ENCODE measurements around the gene FHL2. TPM values are rescaled to one million over a fixed set of nuclear protein-coding genes. Genes with fewer than 3 reads are reported as not detected.
"Not testable (repeated sequence)": the region's sequence is repeated elsewhere in the genome, so short reads cannot be mapped to it uniquely, and the experiment has no call there.

The FHL2 gene
- total and polyA plus RNA-seq, 9 of the 15 experiments (the other 6 are each of a cell fraction or from before 2014, with no cell fraction given) = 7.5 to 33.1 (median 23.9) TPM

- intact Hi-C loops (cut with micrococcal nuclease) = no loop called here
- Histone ChIP-seq H2AFZ (ENCODE audit: low read depth, low read length) (no peak overlapping the region), H3K79me2 (ENCODE audit: control insufficient read depth, insufficient read depth, low read length) (peaks cover 75% of the 10 kb centered on the region), H3K9me1 (ENCODE audit: control insufficient read depth, insufficient read depth, low read length) (peaks cover 3% of the 10 kb centered on the region), H3K9ac (ENCODE audit: insufficient read depth in 1 of 2, low read depth in 2 of 2, low read length in 2 of 2) (no peak overlapping the region), H3K4me1 (replicated peaks in 1 of 2; ENCODE audit: control insufficient read depth in 2 of 2, insufficient read depth in 2 of 2, low read length in 2 of 2) (peaks cover 17 to 34% of the 10 kb centered on the region in 2 experiments), H3K9me3 (replicated peaks; ENCODE audit: control insufficient read depth, insufficient read depth, low read depth, low read length) (no peaks in the 10 kb centered on the region), H3K36me3 (ENCODE audit: control insufficient read depth, insufficient read depth, low read length) (peaks cover 23% of the 10 kb centered on the region; the same call in 2 of the 3 replicates), H3K4me3 (no peak overlapping the region), H4K20me1 (replicated peaks; ENCODE audit: control insufficient read depth, insufficient read depth, low read length) (0 out of 2 replicates have a peak, but pooled peaks cover 7% of the 10 kb centered on the region), H3K27ac (ENCODE audit: extremely low read depth, low read depth, low read length) (no peak overlapping the region), H3K27me3 (ENCODE audit: control insufficient read depth in 2 of 2, insufficient read depth in 2 of 2, low read length in 2 of 2) (no peaks in the 10 kb centered on the region), H3K4me2 (ENCODE audit: insufficient read depth, low read length) (no peak overlapping the region)
- 64% methylated on average over 2 of the region's 2 CpGs for WGBS (ENCODE audit: insufficient coverage, low coverage, missing lambda C conversion rate)
- no peak for DNase-seq (ENCODE audit: extremely low read depth in 1 of 4, low spot score in 3 of 4)
- CTCF ChIA-PET (ENCODE audit: low intra/inter-chr PET ratio) = no interaction called here
- peak; percentile 51 for TF ChIP-seq ZNF316 (IDR thresholded peaks at IDR 0.05)
- TF ChIP-seq KDM1A (IDR thresholded peaks at IDR 0.05) = no peak
- TF ChIP-seq C11orf30 (IDR thresholded peaks at IDR 0.05; ENCODE audit: low read depth) = 0 out of 2 replicates have a peak, but pooled peaks have one; percentile 6
- BruUV-seq (replicated peaks) = no TSS peak
- in situ Hi-C loops (cut with MboI) = no loop called here
- FAIRE-seq = no peak
- POLR2A ChIA-PET = interaction anchor here (0.5 to 3.5 kb wide), 3 partner anchors 9 to 453 kb away, joined by 3 to 20 read pairs (median 4); no protein-coding TSS in a partner anchor
- ATAC-seq = no peak
Measured at GRCh38 chr2:105327690-105328089, 71.2 kb downstream of the FHL2 start.

- ATAC-seq; CTCF ChIA-PET (ENCODE audit: low intra/inter-chr PET ratio); FAIRE-seq; H3K9ac ChIP-seq (ENCODE audit: insufficient read depth in 1 of 2, low read depth in 2 of 2, low read length in 2 of 2); H4K20me1 ChIP-seq (replicated peaks; ENCODE audit: control insufficient read depth, insufficient read depth, low read length); DNase-seq (ENCODE audit: extremely low read depth in 1 of 4, low spot score in 3 of 4); H3K4me3 ChIP-seq; in situ Hi-C loops (cut with MboI); H3K27me3 ChIP-seq (ENCODE audit: control insufficient read depth in 2 of 2, insufficient read depth in 2 of 2, low read length in 2 of 2); intact Hi-C loops (cut with micrococcal nuclease); H3K27ac ChIP-seq (ENCODE audit: extremely low read depth, low read depth, low read length); H3K9me3 ChIP-seq (replicated peaks; ENCODE audit: control insufficient read depth, insufficient read depth, low read depth, low read length); BruUV-seq (replicated peaks); H3K4me2 ChIP-seq (ENCODE audit: insufficient read depth, low read length); H3K9me1 ChIP-seq (ENCODE audit: control insufficient read depth, insufficient read depth, low read length); H2AFZ ChIP-seq (ENCODE audit: low read depth, low read length): not testable (repeated sequence)
- POLR2A ChIA-PET = interaction anchor here (0.6 to 0.8 kb wide), 2 partner anchors 34 to 213 kb away, joined by 3 to 4 read pairs; no protein-coding TSS in a partner anchor
- H3K4me1 ChIP-seq (replicated peaks in 1 of 2; ENCODE audit: control insufficient read depth in 2 of 2, insufficient read depth in 2 of 2, low read length in 2 of 2) = peaks cover 17 to 34% of the 10 kb centered on the region in 2 experiments
- peaks cover 26% of the 10 kb centered on the region; the same call in 2 of the 3 replicates for H3K36me3 ChIP-seq (ENCODE audit: control insufficient read depth, insufficient read depth, low read length)
- peak; percentile 27 for TF ChIP-seq RBM25 (IDR thresholded peaks at IDR 0.05; ENCODE audit: low read depth, low read length, severe bottlenecking)
- WGBS (ENCODE audit: insufficient coverage, low coverage, missing lambda C conversion rate) = 69% methylated on average over 3 of the region's 3 CpGs
- H3K79me2 ChIP-seq (ENCODE audit: control insufficient read depth, insufficient read depth, low read length) = peaks cover 79% of the 10 kb centered on the region
Measured at GRCh38 chr2:105327271-105327670, 71.6 kb downstream of the FHL2 start.
